Activated CD4-positive, alpha-beta T cell treated with anti-CD3 and anti-CD28 coated beads, Interleukin-2, amount 50 U/mL, for 24 hours (primary cell): ENCODE results near the gene SGMS1.
"Not testable (repeated sequence)": the region's sequence is repeated elsewhere in the genome, so short reads cannot be mapped to it uniquely, and the experiment has no call there.

ENCODE experiments used
- DNase-seq, 2 donors: peaks; one replicate each; pipeline ENCODE4 v3.0.0-alpha.2; 2020; ENCODE audit warnings: low read depth in 1 of 2, low spot score in 1 of 2

SGMS1 gene

DNA sequence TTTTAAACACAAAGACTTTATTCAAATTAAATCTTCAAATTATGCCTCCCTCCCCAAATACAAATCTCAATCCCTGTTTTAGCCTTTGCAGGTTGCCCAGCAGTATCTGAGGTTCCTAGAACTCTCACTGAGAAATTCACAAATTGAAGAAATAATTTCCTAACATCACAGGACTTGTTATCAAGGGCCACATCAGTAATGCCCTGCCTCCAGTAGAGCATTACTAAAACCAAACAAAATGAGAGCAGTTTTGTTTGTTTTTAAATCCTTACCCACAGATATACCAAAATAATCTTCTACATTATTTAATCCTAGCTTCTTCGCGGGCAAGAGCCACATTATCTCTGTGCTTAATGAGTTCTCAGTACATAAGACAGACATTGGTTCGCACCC lies 152.2 kb downstream of the SGMS1 start:
- DNase-seq, result no peak

DNA sequence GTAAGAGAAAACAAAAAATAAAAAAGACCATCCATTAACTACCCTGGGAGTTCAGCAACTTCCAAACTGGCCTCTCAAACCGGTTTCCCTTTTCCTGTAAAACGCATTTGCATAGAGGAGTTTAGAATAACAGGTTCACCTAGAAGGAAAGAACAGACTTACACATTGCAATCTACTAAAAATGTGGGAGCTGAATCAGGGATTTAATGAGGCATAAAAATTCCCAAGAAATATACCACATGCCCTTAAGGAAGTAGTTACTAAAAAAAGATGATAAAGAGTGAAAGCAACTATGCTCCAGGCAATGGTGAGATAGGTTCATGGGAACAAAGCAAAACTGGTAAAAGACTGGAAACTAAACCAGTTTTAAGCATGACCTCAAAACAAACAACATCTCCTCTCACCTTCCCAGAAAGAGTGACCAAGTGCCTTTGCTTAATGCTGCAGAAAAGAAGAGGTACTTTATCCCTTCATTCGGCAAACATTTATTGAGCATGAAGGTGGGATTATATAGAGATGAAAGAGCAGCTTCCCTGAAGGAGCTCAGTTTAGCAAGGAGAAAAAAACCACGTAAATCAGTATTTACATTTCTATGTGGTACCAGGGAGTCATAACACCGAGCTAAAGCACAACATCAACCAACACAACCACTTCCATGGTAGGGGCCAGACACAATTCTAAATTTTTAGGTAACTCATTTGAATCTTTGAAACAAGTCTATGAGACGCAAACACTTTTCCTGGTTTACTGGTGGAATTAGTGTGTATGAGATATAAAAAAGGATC lies 152.8 kb downstream of the SGMS1 start:
- no peak for DNase-seq

DNA sequence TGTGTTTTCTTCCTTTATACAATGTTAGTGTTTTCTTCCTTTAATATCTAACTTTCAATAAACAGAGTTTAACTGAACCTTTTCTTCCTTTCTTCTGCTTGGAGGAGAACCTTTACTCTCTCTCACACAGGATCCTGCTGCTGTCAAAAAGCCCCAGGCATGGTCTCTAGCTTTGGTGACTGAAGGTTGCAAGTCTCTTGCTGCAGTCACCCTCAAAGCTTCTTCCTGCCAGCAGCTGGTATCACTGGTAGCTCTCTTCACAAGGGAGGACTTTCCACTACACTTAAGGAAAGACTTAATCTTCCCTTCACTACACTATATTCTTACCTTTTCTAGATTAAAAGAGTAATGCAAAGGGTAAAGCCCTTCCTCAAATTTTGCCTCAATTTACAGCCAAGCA lies 153.4 kb downstream of the SGMS1 start:
- DNase-seq, result no peak

DNA sequence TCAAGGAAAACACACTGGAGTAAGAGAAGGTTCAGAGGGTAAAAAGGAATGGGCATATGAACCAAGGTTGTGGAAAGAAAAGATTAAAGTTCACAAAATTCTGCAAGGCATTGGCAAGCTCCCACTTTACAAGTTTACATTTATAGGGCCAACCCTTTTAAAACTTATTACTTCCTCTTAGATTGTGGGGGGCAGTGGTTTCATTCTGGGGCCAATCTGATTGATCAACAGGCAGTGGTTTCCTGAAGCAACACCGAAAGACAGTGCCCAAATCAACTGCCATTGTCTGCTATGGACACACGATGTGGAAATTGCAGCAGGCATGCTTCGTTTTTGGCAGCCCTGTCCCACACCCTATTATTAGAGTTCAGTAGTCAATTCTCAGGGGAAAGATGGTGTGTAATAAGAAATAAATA lies 154.0 kb downstream of the SGMS1 start:
- DNase-seq, result no peak

DNA sequence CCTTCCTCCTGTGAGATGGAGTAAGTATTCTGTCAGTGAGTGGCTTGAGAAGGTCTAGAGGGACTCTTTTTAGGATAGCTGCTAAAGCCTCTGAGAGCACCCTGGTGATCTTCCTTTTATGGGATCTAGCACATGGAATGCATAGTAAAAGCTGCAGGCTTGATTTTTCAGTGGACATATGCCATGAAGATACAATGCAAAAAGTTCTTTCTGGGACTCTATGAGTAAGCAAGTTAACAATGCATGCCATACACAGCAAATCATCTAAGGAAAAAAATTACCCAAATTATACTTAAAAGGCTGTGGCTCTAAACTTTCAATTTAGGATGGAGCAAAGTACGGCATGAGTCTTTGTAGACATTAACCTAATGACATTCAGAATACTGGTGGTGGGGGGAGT lies 154.5 kb downstream of the SGMS1 start:
- no peak for DNase-seq

DNA sequence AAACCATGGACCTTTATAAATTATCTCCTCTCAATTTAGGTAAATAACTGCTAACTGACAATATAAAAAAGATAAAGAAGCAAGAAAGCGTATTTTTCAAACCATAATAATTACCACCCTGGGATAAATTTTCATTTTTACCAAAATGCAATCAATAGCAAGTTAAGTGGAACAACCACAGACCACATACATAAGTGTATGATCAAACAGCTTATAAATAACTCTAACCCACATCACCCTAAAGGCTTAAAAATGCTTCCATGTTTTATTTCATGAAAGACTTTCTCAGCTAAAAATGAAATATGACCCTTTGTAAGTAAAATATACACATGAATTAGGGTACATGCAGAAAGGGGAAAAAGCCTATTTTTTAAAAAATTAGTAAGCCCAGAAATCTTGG lies 156.5 kb downstream of the SGMS1 start:
- DNase-seq, result no peak

DNA sequence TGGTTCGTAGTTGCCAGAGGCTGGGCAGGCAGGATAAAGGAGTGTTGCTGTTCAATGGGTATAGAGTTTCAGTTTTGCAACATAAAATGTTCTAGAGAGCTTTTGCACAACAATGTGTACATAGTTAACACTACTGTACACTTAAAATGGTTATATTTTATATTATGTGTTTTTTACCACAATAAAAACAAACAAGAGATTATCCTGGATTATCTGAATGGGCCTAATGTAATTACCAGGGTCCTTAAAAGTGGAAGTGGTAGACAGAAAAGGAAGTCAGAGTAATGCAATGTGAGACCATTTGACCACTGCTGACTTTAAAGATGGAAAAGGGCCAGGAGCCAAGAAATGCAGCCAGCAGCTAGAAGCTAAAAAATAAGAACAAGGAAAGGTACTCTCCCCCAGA lies 159.7 kb downstream of the SGMS1 start:
- DNase-seq, result no peak

DNA sequence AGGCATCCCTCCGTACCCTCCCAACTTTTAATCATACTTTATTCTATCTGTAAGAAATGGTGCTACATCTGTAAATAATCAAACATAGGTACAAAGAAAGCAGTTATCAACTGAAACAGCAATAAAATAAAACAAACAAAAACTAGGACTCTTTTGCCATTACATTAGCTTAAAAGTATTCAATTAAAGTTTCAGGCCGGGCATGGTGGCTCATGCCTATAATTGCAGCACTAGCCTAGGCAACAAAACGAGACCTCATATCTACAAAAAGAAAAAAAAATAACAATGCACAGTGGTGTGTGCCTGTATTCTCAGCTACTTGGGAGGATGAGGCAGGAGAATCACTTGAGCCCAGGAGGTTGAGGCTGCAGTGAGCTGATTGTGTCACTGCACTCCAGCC lies 161.9 kb downstream of the SGMS1 start:
- DNase-seq, result no peak

DNA sequence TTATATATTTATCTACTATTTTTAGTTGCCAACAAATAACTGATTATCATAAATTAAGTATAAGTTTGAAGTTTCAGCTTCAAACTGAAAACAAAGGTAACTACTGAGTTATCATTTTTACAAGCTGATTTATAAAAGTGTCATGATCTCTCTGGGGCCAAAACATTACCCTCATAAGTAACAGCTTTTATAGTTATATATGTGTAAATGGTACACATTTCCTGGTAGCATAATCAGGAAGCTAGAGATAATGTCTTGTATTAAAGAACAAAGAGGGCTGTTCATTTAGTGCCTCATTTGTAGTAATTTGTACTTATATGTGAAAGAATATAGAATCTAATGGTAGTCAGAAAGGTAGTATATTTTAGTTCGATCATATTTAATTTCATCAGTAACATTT lies 162.6 kb downstream of the SGMS1 start:
- DNase-seq, result no peak

DNA sequence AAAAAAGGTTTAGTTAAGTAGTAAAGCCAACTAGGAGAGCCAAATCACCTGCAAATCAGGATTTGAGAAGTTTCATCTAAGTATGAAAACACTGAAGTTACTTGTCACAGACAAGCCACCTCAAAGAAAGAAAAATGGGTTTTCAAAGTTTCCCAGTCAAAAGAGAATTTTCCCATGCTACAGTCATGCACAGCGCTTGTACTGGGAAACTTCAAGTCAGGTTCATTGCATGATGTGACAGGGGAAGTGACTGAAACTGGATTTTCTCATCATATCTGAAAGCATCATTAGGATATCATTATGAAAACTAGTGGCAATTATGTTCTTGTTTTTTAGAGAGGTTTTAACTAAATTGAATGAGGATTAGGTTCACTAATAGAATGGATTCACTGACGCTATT lies 167.0 kb downstream of the SGMS1 start:
- no peak for DNase-seq

DNA sequence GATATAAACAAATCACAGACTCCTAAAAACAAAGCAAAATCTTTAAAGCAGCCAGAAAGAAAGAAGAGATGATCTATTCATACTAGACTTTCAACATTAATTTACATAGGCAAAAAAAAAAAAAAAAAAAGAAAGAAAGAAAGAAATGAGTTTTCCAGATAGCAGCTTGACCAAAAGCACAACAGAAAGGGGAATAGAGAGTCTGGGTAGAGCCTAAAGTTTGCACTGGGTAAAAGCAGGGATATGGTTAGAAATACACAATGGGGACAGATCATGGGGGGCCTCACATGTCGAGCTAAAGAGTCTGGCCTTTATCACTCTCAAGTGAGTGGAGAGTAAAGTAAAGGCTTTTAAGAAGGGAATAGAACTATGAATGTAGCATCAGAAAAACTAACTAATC lies 169.8 kb downstream of the SGMS1 start:
- DNase-seq, result no peak

DNA sequence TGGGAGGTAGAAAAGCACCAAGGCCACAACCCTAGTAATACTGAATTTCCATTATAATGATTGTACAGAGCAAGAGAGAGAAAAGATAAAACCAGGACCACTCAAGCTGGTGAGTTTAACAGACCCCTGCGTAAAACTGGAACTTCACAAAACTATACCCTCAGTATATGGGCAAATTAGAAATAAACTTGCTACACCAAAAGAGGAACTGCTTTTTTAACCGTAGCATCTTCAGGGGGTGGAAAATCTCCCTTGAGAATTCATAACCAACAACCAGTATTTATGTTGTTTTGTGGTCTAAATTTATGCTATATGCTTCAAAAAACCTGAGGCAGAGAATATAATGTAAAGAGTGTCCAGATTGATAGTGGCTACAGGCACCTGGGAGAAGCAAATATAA lies 171.2 kb downstream of the SGMS1 start:
- no peak for DNase-seq

DNA sequence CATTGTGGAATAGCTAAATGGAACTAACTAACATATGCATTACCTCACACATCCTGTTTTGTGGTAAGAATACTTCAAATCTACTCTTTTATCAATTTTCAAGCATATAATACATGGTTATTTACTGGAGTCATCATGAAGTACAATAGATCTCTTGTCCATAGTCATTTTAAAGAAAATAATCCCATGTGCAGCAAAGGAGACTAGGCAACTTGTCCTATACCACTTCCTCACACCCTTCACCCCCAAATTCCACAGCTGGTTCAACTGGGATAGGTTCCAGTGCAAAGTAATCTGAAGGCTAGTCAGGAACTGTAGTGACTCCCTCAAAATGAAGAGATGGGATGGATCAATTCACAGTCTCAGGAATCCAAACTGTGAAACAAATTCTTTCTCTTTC lies 176.1 kb downstream of the SGMS1 start:
- DNase-seq, result no peak

DNA sequence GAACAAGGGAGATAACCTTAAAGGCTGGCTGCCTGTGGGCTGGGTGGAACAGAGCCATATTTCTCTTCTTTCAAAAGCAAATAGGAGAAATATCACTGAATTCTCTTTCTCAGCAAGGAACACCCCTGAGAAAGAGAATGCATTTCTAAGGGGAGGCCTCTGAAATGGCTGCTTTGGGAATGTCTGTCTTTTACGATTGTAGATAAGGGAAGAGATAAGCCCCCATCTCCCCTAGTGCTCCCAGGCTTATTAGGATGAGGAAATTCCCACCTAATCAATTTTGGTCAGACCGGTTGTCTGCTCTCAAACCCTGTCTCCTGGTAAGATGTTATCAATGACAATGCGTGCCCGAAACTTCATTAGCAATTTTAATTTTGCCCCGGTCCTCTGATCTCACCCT lies 178.0 kb downstream of the SGMS1 start:
- DNase-seq, result not testable (repeated sequence)

DNA sequence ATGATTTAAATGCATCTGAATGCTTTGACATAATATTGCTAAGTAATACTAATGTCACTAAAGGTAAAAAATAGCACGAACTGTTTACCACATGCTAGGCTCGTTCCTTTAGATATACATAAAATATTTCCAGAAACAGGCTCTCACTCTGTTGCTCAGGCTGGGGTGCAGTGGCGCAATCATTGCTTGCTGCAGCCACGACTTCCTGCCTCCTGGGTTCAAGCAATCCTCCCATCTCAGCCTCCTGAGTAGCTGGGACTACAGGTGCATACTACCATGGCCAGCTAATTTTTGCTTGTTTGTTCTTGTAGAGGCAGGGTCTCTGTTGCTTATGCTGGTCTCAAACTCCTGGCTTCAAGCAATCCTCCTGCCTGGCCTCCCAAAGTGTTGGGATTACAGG lies 183.3 kb downstream of the SGMS1 start:
- DNase-seq, result no peak

DNA sequence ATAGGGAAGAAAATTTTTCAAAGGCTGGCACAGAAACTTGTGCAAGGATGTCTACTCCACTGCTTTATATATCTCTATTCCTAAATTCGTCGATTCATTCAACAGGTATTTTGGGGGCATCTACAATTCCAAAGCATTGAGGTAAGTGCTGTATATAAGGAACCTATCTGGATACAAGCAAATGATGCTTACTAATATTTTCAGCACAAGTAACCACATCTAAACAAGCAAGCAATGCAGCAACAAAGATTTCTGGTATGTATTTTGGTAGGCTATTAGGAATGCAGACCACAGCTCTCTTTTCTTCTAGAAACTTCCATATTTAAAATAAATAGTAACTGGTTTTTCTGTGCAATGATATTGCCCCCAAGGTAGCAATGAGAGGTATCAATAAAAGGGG lies 183.9 kb downstream of the SGMS1 start:
- no peak for DNase-seq

DNA sequence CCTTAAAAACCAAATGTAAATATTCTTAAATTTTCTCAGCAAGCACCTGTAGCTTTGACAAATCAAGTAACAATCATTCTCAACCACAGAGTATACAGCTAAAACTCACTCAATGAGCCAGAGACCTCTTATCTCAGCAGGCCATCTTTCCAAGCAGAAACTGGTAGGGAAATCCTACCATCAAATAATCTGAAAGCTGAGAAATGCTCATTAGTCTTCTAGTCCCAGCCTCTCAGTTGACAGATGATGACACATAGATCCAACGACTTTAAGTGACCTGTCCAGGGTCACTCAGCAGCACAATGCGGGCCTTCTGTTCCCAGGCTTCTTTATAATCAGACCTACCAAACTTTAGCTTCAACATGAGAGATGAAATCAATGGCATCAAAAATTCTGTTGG lies 184.6 kb downstream of the SGMS1 start:
- DNase-seq, result no peak

DNA sequence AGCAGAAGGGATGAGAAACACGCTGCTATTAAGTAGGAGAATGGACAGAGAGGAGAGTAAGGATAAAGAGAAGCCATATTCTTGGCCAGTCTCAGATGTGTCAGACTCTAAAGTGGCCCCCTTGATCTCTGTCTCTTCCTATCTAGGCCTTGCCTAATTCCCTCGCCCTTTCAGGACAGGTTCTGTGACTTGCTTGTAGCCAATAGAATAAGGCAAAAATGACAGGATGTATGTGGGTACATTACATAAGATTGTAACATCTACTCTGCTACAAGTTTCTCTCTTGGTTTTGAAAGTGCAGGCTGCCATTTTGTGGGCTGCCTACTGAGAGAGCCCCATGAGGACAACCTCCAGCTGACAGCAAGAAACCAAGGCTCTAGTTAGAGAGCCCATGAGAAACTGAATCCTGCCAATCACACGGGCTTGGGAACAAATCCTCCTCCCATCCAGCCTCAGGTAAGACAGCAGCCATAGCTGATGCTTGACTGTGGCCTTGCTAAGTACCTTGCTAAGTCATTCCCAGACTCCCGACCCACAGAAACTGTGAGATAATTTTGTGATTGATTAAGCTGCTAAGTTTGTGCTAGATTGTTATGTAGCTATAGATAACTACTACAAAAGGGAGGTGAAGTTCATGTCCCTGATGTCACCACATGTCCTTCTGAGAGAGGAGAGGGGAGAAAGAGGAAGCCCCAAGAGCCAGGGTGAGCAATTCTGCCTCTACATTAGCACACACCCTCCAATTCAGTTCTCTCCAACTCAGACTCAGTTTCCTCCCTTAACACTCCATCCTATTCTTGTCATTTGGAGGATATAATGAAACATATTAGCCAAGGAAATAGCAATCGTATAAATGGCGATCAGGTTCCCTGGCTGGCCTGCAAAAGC lies 185.5 kb downstream of the SGMS1 start:
- DNase-seq, result no peak

DNA sequence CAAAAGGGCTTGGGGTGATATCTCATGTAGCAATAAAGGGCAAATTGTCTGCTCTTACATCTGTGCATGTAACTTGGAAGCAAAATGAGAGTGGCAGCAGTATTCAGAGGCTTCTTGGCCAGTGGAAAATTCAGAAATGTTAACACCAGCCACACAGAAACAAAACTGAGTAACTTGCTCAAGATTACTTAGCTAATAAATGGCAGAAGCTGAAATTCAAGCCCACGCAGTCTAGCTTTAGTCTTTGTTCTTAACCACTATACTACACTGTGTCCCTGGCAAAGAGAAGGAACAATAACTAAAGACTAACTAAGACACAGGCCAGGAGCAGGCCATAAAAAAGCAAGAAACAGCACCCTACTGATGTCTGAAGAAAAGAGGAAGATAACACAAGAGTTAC lies 186.5 kb downstream of the SGMS1 start:
- DNase-seq, result no peak

DNA sequence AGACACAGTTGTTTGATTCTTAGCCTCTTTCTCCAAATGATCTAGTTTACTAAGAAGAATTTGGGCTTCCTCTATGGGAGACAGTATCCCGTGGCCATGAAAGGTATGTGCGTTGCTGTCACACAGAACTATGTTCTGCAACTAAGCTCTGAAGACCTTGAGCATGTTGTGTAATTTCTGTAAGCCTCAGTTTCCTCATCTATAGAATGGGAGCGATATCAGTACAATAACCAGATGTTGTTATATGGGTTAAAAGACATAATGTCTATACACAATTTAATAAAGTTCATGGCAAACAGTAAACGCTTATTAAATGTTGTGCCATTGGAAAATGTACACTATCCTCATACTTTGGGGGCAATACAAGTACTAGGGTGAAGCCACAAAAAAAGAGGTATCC lies 187.0 kb downstream of the SGMS1 start:
- DNase-seq, result no peak

DNA sequence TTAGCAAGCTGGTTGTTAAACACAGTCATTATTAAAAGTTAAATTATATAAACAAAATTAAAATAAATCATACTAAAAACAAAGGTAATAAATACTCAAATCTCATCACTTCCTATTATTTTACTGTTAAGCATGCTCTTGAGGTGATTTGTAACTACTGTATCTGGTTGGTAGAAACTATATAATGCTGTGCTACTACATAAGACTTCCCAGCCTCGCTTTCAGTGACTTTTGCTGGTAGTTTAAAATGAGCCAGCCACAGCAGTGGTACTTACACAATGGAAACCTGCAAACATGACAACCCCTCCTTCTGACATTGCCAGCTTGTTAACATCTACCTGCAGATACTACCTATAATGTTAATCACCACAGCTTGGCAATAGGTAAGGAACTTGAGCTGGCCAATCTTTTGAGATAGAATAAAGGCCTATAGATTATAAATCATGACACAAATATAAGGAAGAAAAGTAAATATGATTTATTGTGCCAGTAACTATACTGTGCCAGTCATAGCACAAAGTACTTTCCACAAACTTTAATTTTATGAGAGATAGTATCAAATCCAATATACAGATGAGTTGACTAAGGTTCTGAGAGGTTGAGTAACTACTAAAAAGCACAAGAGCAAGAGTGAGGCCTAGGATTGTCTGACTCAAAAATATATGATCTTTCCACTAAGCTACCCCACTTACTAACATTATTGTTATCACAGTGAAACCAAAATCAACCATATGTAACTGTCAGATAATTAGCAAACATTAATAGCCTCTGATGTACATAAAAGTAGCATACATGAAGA lies 191.3 kb downstream of the SGMS1 start:
- DNase-seq, result no peak

DNA sequence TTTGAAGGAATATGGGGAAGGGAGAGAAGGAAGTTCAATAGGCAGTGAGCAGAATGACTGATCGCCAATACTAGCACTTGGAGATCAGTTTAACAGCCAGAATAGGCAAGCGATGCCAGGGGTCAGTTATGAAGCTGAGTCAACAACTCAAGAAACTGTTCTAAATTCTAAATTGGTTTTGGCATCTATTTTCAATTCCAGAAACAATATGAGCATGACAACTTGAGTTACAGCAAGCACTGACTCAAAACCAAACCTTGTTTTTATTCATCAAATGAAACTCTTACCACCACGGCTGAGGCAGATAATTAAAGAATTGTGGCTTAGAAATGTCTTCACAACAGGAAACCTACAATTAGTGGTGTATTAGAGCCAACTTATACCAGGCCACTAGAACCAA lies 192.0 kb downstream of the SGMS1 start:
- DNase-seq, result no peak
